GM18498 (cell line): Measurements from ENCODE around the gene OR2T29.
"Not testable (repeated sequence)": the region's sequence is repeated elsewhere in the genome, so short reads cannot be mapped to it uniquely, and the experiment has no call there.

ENCODE experiments used
- ATAC-seq: cut with Tn5 transposase; IDR thresholded peaks from one replicate; pipeline ENCODE4 v1.9.1; 2021; ENCODE audit warnings: mild to moderate bottlenecking, moderate library complexity; ENCODE audit not compliant: unreplicated experiment

Gene OR2T29

GRCh38 chr1:248521856-248522255, 40.7 kb downstream of the OR2T29 start:
- ATAC-seq = no peak

DNA sequence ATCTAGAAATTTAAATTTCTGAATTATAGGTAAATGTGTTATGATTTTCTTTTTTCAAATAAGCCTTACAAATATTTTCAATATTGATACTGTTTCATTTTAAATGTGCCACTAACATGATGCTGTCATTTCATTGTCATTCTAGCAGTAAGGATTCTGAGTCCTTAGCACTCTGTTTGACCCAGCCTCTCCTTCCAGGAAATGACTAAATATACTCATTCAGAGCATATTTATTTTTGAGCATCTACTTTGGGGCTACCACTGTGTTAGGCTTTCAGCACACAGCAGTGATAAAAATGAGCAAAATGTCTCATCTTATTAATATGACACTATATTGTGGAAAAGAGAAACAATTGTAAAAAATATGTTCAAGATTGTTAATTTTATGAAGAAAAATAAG, 52.4 kb downstream of the OR2T29 start:
- ATAC-seq = not testable (repeated sequence)

GRCh38 chr1:248507773-248508172, 54.8 kb downstream of the OR2T29 start, which contains the start of gene OR2G6:
TSS of gene OR2G6 (plus strand) at chr1:248508073. CDS start at chr1:248521647, 13,574 bp downstream.
- not testable (repeated sequence) for ATAC-seq
